Activated effector memory CD4-positive, alpha-beta T cell treated with anti-CD3 and anti-CD28 coated beads, Interleukin-2, amount 50 U/mL, for 16 hours (primary cell): Measurements from ENCODE around the gene ADAMTSL3.

Source experiments
- DNase-seq: peaks from one replicate; pipeline ENCODE4 v3.0.0-alpha.2; 2020

ADAMTSL3 gene

GRCh38 chr15:83889995-83890394 lies 236.1 kb downstream of the ADAMTSL3 start:
- DNase-seq: no peak

- no peak for DNase-seq
These were observed 236.7 kb downstream of the ADAMTSL3 start for GRCh38 chr15:83890587-83890986.

DNA sequence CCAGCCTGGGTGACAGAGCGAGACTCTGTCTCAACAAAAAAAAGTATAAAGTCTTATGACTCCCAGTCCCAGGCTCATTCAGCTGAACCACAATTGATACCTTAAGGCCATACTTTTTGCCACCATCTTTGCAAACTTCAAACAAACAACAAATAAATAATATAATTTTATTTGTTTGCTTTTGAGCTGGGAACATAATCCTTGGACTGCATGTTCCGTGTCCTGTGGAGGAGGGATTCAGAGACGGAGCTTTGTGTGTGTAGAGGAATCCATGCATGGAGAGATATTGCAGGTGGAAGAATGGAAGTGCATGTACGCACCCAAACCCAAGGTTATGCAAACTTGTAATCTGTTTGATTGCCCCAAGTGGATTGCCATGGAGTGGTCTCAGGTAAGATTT lies 238.6 kb downstream of the ADAMTSL3 start:
- DNase-seq: no peak

DNA sequence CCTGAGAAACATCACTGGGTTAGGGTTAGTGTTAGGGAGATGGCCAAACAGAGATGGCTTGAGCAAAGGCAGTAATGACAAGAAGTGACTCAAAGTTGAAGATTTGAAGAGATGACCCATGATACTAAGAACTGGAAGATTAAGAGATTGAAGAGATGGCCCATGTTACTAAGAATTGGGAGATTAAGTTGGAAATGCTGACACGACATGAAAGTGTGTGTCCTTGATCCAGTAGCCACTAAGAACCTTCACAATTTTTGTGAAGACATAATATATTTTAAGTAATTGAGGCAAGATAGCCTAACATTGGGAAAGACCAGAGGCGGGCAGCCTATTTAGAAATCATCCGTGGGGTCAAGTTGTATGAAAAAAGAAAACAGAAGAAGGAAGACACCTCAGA lies 239.4 kb downstream of the ADAMTSL3 start:
- DNase-seq: no peak

DNA sequence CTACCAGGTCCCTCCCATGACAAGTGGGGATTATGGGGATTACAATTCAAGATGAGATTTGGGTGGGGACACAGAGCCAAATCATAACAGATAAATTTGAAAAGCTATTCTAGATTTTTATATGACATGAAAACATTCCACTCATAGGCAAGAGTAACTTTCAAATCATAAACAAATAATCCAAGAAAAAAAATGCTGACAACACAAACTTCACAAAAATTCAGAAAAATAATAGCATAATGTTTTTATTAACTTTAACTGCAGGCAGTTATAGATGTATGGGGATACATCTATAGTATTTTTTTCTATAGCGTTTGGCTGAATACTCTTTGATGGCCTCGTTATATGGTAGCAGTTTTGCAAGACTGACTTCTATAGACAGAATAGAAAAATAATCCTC lies 243.1 kb downstream of the ADAMTSL3 start:
- no peak for DNase-seq

GRCh38 chr15:83898361-83898760 lies 244.4 kb downstream of the ADAMTSL3 start:
- DNase-seq: no peak

DNA sequence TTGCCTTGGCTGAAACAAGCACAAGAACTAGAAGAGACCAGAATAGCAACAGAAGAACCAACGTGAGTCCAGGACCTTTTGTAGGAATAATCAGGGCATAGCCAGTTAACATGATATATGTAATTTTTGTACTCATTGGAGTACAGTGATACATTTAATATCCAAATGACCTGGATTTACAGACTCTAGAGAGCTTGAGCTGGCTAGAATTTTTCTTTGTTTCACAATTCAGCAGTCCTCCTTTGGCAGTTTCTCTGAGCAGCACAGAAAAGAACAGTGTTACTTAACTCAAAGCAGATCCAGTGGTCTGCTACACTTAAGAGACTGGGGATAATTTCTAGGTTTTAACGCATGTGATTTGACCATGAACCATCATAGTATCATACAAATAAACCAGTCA lies 245.7 kb downstream of the ADAMTSL3 start:
- no peak for DNase-seq

GRCh38 chr15:83904107-83905040 lies 250.5 kb downstream of the ADAMTSL3 start:
- no peak for DNase-seq

- DNase-seq: no peak
These were observed 251.8 kb downstream of the ADAMTSL3 start for GRCh38 chr15:83905556-83906273.

DNA sequence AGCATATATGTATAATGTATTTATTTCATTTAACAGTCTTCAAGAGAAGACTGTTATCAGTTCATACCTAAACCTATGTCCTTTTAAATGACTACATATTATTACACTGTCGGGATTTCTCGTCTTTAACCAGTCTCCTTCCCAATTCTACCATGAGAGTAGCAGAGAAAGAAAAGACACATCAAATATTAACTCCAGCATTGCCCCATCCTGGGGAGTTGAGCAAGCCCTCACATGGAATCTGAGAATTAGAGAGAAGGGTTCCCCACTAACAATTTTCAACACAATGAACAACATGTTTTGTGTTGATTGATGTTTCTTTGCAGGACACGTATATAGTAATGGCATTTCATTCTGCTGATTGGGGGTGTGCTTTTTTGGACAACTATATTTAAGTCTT lies 257.4 kb downstream of the ADAMTSL3 start:
- no peak for DNase-seq

DNA sequence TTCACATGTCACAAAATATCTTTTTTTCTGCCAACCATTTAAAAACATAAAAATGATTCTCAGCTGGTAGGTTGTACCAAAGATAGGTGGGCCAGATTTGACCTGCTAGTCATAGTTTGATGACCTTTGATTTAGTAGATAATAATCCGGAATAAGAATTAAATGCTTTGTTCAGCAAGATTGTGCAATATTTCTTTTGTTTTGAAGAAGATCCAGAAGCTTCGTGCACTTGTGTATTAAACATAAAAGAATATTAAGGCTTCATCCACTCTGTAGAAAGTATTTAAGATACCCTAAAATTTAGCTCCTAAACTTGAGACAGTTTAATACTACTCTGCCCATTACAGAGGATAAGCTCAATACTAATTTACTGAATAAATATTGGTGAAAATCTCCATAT lies 258.4 kb downstream of the ADAMTSL3 start:
- DNase-seq: no peak

- DNase-seq: no peak
These were observed 259.2 kb downstream of the ADAMTSL3 start for GRCh38 chr15:83913034-83913632.

DNA sequence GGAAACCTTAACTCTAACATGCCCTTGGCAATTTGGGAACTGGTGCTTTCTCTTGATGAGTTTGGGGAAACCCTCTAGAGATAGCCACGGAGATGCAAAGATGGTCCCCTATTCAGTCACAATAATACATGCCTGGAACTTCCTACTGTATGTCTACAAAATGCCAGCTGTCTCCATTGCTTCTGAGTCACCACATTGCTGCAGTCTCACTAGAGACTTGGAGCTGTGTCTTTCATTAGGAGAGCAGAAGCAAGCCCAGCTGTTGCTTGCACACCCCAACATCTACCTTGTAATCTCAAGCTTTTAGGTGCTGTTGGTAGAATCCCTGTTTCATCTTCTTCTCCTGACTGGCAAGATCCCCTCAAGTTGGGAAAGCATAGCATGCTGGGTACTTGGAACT lies 261.0 kb downstream of the ADAMTSL3 start:
- no peak for DNase-seq

DNA sequence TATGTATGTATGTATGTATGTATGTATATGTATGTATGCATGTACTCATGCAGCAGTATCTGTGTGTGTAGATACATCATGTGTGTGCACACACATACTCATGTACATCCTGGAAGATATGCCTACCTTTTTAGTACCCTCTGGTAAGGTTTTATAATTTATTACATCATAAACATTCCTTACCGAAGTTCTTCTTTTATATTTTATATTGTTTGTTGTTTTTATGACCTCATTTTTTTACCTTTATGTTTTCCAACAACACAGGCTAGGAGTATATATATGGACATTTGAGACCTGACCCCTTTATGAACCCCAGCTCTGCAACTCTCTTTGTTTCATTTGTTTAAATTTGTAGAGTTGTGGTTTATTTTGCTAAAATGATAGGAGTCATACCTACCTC lies 263.5 kb downstream of the ADAMTSL3 start:
- no peak for DNase-seq

DNA sequence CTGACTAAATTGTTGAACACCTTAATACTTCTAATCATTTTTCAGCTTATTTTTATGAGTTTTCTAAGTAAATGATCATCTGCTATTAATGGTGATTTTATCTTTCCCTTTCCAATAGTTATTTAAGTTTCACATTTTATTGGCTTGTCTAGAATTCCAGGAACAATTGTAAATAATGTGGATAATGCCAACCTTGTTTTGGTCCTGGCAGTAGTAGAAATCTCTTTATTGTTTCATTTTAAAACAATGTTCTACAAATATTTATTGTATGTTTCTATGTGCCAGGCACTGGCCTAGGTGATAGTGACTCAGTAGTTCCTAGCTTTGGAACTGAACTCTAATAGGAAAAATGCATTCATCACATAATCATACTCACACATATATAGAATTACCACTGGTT lies 264.1 kb downstream of the ADAMTSL3 start:
- DNase-seq: no peak

DNA sequence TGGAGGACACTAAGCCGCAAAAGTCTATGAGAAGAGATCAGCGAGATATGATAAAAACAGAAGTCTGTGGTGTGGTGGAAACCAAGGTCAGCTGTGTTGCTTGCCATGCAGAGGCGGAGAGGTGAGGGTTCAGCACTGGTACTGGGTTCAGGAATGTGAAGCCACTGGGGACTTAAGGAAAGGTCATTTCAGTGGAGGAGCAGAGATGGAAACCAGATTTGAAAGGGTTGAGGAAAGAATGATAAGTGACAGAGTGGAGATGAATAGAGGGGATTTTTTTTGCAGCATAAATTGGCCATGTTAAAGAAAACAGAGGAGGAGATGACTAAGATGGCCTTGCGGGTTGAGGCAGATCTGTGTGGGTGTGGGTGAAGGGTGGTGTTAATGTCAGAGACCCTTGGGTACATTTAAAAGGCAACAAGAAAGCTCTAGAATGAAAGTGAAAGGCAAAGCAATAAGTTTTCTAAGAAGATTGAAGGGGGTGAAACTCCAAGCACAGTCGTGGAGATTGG lies 265.5 kb downstream of the ADAMTSL3 start:
- DNase-seq: no peak

DNA sequence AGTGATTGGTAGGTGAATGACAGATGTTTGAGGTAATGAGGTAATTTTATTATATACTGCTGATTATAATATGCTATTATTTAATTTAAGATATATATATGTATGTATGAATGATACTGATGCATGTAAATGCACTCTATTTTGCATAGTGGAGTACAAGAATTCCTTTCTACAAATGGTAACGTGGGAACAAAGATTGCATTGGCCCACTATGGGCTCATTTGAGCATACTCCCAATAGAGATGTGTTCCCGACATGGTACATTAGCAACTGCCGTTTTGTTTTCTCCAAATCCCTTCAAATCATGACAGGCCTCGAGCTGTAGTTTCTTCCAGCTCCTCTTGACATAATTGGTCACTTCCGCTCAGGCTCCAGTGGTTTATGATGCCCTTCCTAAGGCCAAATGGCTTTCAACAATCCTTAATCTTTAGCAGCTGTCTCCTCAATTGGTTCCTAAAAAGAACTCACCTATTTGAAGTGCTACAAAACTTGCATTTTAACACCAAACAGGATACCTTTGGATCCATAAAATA lies 266.1 kb downstream of the ADAMTSL3 start:
- DNase-seq: no peak

- no peak for DNase-seq
These were observed 268.8 kb downstream of the ADAMTSL3 start for GRCh38 chr15:83922649-83923294.

DNA sequence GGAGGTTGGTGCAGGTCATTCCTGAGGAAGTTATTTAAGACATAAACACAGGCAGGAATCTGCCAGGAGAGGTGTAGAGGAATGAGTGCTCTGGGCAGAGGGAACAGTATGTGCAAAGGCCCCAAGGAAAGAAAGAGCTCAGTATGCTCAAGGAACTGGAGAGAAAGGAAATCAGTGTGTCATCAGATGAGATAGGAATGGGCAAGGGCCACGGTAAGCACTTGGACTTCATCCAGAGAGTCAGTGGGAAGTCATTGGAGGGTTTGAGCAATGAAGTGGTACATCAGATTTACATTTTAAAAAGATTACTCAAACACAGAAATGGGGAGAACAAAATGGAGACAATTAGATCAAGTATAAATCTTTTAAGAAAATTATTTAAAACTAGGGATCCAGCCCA lies 272.2 kb downstream of the ADAMTSL3 start:
- no peak for DNase-seq

- no peak for DNase-seq
These were observed 273.9 kb downstream of the ADAMTSL3 start for GRCh38 chr15:83927704-83928391.

DNA sequence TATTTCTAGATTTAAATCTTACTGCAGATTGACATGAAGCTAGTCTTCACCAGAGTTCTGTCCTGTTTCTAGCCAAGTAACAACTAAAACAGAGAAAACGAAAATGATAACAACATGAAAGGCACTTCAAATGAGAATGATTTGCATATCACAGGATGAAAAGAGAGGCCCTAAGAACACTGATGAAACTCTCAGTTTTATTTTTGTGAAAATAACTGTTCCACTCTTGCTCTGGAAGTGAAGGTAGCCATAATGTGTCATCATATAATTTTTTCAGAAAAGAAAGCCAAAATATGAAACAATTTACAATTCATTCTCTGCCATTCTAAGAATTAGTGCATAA lies 274.4 kb downstream of the ADAMTSL3 start:
- no peak for DNase-seq

GRCh38 chr15:83928878-83929418 lies 275.0 kb downstream of the ADAMTSL3 start:
- DNase-seq: no peak
